GM19023 (cell line): Measurements from ENCODE around the gene ADGRB3.
"Not testable (repeated sequence)": the region's sequence is repeated elsewhere in the genome, so short reads cannot be mapped to it uniquely, and the experiment has no call there.

ENCODE experiments used
- ATAC-seq: cut with Tn5 transposase; IDR thresholded peaks from one replicate; pipeline ENCODE4 v1.9.1; 2021; ENCODE audit warnings: mild to moderate bottlenecking, moderate library complexity; ENCODE audit not compliant: unreplicated experiment

ADGRB3 gene

DNA sequence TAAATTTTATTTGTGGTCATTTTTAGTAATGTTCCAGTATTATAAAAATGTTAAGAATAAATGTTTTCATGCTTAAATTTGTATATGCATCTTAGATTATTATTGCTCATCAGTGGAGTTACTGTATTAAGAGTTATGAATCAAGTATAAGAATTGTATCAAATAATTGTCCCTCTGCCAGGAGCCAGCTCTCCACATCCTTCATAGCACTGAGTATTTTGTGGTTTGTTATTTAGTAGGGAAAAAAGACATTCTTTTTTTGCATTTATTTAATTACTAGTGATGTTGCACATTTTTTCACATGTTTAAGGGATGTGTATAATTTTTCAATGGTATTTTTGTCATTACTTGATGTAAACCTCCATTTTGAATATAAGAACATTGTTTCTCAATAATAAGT is 102.0 kb downstream of the ADGRB3 start:
- ATAC-seq, result no peak

DNA sequence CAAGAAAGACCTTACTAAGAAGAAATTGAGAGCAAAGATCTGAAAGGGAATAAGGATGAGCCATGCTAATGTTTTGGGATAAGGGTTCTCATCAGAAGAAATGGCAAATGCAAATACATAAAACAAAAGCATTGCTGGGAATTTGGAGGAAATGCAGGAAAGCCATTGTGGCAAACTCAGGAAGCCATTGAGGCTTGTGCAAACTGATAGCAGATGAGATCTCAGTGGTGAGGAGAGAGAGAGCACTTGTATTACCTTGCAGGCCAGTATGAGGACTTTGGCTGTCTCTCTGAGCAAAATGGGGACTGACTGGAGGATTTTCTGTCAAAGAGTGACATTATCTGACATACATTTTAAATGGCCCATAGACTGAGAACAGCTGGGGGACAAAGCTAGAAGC is 103.0 kb downstream of the ADGRB3 start:
- no peak for ATAC-seq

DNA sequence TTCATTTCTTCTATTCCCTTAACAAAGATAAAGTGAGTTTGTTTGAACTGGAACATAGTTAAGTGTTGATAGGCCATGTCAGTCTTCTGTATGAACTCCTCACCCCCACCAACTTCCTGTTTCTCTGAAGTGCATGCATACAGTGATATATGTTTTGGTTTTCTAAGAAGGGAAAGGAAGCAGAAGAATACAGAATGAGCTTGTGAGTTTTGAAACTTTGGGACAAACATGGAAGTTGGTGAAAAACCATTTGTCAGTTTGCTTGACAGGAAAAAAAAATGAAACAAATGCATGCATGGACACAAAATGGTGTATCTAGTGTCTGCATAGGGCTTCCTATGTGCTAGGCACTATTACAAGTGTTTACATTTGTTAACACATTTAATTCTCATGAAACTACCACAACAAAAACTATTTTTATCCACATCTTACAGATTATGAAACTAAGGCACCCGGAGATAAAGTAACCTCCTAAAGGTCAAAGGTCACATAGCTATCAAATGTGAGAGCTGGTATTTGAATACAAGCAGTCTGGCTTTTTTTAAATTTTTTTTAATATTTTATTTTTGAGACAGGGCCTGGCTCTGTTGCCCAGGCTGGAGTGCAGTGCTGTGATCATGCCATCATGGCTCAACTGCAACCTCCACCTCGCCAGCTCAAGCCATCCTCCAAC is 105.9 kb downstream of the ADGRB3 start:
- peak; percentile 58 for ATAC-seq

DNA sequence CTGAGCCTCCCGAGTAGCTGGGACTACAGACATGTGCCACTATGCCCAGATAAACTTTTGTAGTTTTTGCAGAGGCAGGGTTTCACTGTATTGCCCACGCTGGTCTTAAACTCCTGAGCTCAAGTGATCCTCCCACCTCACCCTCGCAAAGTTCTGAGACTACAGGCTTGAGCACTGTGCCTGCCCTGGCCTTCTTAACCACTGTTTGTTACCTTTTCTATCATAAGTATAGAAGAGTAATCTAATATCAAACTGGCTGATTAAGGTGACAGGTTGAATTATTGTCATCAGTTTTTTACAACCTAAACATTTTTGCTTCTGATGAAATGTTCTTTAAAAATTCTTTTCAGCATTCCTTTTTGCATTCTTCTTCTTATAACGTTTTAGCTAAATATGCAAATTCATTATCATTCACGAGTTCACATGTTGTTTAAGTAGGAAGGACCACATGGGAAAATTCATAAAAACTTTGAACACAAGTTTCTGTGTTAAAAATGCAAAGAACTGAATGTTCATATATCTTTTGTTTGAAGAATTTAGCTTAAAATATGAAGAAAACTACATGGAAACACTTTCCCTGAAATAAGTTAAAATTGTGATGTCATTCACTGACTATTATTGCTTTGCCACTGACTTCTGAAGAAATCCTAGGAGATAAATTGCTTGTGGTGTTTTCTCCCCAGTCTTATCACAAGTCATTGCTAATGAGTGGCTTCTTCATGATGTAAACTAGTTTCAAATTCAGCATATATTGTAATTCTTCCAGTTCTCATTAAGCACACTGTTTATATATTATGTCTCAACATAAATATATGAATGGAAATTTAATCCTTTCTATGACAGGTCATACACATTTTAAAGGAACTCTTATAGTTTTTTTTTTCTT is 106.7 kb downstream of the ADGRB3 start:
- ATAC-seq, result peak; percentile 40

DNA sequence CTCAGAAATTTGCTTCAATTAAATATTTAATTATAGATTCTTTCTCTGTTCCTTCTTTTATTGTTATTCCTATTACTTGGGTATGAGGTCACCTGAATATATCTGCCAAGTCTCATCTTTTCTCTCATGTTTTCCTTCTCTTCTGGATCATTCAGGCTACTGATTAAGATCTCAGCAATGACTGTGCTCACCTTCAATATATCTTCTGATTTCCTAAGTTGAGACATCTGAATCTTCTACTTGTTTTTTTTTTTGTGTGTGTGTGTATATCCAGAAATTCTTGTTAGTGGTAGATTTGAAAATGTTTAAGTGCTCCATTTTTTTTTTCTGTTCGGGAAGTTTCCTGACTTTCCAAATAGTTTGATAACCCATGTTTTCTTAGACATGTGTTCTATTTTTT is 108.0 kb downstream of the ADGRB3 start:
- no peak for ATAC-seq

DNA sequence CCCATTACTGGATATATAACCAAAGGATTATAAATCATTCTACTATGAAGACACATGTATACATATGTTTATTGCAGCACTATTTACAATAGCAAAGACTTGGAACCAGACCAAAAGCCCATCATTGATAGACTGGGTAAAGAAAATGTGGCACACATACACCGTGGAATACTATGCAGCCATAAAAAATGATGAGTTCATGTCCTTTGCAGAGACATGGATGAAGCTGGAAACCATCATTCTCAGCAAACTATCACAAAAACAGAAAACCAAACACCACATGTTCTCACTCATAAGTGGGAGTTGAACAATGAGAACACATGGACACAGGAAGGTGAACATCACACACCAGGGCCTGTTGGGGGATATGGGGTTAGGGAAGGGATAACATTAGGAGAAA is 109.3 kb downstream of the ADGRB3 start:
- not testable (repeated sequence) for ATAC-seq

DNA sequence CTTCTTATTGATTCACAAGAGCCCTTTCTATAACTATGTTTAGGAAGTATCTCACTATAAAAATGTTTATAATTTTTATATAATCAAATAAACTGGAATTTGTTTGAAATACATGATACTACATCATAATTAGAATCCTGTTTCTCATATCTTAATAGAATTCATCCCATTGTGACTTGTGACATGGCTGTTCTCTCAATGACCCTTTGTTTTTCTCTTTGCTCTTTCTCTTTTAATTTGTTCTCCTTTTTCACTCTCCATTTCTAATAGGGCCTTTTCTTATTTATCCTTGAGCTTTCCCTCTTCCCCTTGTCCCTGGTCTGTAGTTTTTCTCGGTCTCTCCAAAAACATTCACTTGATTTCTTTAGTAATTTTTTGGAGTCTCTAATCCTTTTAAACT is 111.3 kb downstream of the ADGRB3 start:
- no peak for ATAC-seq

DNA sequence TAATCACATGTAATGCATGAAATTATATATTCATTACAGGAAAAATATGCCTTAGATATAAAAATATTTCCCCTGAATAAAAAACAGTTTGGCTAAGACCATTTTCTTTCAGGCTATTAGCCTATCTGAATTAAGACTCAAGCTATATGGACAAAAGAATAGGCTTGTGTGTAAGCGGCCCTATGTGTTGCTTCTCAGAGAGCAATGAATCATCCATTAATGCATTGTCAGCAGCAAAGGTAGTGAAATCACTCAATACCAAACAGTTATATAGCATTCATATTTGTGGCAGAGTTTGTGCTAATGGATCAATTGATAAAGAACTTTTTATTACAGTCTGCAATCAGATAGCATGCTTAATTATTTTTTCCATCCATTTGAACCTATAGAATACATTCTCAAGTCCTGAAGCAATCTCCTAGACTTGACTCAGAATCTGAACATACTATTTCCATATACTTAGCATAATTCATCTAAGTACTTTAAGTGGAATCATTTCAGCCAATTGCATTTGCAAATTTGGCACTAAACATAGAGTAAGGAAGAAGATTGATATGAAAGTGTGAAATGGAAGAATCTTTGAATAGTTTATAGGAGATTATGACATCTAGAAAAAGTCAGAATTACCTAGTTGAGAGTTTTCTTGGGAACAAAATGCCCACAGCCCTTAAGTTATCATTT is 112.2 kb downstream of the ADGRB3 start:
- ATAC-seq, result no peak

DNA sequence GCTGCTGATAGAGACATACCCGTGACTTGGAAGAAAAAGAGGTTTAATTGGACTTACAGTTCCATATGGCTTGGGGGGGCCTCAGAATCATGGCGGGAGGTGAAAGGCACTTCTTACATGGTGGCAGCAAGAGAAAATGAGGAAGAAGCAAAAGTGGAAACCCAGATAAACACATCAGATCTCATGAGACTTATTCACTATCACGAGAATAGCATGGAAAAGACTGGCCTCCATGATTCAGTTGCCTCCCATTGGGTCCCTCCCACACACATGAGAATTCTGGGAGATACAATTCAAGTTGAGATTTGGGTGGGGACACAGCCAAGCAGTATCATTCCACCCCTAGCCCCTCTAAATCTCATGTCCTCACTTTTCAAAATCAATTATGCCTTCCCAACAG is 112.8 kb downstream of the ADGRB3 start:
- not testable (repeated sequence) for ATAC-seq

DNA sequence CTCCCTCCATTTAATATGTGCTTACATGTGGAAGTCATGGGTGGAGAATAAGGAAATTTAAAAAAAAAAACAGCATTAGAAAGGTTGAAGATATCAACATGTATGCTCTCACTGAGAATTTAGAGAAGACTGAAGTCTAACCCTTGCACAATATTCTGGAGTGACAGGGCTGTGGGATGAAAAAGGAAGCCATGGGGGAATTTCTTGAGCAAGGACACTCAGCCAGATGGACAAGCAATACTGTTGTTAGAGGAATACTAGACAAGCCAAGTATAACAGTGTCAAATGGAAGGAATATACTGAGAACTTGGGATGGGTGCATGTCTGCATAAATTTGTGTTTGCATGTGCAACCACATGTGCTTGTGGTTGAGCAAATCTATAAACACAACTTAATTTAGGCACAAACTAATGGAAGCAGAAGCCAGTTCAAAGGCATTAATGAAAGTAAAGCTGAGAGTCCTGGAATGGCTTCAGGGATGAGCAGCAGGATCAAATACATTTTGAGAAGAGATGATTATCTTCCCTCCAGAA is 119.7 kb downstream of the ADGRB3 start:
- no peak for ATAC-seq

DNA sequence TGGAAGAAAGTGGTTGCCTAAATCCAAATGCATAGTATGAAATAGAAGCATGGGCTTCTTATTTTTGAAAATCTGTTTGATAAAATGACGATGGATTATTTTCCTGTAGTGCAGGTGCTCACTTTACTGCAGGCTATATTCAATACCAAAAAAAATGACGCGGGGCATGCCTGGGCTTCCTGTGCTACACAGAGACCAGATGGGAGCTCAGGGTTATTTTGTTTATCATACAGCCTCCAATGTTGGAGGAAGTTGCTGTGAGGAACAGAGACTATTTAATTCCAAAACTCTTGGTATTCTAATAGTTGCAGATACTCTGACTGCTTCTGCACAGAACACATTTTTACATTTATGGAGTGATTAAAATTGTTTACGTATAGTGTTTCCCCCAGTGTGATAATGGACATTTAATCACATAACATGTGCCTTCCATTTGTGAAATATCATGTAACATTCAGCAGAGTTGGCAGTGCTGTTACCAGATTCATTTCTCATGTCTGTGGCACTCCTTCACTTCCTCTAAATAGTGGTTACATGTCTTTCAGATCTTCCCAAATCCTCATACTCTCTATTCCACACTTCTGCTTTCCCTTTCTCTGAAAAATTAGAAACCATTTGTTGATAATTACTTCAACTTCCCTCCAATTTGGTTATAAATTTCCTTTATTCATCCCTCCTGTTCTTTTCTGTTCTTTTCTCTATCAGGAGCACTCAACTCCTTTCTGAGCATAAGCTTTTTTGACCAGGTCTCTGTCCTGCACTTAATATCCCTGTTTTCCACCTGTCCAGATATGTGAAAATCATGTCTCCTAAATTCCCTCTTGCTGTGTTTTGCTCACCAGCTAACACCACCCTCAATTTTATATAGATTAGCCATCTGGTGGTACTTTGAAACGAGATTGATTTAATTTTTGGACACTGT is 121.6 kb downstream of the ADGRB3 start:
- no peak for ATAC-seq

DNA sequence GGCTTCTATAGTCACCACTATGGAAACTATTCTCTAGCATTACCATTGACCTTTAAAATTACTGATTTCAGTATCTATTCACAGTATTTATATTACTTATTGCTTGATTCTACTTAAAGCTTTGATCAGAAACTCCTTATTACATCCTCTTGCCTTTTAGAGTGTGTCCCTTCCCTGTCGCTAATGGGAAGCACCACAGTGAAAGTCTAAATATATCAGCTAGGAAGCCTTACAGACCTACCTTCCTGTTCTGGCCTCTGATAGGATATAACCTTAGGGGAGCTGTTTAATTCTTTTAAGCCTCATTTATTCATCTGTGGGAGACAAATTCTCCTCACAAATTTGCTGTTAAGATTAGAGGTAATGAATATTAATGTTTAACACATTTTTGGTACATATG is 122.7 kb downstream of the ADGRB3 start:
- no peak for ATAC-seq

DNA sequence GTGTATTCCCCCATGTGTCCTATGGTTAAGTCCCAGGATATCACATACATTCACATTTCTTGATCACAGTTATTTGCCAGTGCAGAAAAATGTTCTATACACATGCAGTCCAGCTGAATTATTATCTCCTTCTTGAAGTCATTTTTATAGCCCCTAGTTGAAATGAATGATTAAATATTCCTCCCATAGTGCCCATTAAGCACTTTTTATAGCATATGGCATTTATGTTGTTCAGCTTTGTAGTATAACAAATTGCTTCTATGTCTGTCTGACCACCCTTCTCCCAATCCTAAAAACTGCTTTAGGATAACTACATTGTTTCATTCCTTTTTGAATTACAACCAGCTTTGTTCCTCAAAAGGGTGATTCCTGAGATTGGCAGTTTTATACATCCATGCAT is 123.5 kb downstream of the ADGRB3 start:
- ATAC-seq, result no peak

DNA sequence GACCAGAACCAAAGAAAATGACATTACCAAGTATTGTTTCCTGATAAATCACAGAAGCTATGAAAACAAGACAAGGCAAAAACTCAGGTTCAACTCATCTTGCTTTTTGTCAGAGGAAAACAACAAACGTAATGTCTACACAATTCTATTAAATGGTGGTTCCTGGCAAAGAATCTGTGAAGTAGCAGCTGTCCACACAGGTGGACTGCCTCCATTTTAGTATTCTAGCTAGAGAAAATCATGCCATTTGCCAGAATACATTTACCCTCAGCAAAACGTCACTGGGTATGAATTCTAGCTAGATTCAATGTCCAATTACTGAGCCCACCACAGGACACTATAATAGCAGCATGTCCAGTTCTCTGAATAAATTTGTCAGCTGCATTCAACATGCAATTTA is 125.4 kb downstream of the ADGRB3 start:
- no peak for ATAC-seq

DNA sequence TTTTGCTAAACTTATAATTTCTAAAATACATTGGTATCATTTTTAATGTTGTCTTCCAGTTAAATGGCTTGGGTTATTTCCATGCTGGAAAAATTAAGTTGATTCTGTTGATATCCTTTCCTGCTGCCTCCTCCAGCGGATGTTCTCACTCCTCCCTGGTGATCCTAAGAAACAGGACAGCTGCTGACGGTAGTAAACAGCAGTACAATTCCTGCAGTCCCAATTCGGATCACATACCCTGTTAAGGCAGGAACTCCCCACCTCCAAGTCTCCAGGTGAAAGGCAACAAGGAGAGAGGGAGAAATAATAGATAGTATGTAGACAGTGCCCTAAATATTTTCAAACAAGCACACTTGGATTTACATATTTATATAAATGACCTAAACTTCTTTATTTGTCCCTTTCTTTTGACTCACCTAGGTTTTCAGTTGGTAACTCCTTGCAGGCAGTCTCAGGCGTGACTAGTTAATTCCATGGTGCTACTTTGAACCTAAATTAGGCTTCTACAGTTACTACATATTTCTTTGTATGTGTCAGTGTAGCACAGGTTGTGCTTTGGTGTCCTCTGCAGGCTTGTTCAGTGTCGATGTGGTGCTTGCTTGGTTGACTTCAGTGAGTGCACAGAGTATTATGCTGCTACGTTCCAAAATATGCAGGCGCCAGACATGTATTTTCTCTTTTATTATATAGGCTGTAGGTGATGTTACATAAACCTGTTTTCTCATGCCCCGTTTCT is 126.0 kb downstream of the ADGRB3 start:
- no peak for ATAC-seq

DNA sequence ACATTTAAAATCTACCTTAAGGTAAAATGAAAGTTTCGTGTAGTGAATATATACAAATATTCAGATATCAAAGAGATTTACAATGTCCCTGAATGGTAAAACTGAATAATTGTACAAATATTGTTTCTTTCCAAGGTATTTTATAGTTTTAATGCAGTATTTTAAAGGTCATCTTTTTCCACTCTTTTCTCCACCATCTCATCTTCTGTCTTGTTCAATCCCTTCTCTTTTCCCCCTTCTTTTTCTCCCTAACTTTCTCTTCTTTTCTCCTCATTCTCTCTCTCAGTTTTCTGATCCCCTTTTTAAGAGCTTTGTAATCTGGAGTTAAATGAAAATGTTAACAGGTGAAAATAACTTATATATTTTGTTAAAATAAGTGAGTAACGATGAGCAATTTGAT is 126.9 kb downstream of the ADGRB3 start:
- ATAC-seq, result no peak

DNA sequence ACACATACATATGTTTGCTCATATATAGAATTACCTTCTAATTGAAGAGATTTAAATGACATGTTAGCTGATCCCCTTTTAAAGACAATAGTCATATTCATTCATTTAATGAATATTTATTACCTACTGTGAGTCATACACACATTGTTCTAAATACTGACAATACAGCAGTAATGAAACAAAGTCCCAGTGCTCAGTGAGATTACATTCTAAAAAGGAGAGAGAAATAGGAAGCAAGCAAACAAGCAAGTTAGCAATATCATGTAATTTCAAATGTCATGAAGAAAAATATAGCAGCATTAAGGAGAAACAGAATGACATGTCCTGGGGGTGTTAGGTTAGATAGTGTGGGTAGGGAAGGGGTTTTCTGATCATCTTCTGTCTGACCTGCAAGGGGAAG is 136.3 kb downstream of the ADGRB3 start:
- no peak for ATAC-seq

DNA sequence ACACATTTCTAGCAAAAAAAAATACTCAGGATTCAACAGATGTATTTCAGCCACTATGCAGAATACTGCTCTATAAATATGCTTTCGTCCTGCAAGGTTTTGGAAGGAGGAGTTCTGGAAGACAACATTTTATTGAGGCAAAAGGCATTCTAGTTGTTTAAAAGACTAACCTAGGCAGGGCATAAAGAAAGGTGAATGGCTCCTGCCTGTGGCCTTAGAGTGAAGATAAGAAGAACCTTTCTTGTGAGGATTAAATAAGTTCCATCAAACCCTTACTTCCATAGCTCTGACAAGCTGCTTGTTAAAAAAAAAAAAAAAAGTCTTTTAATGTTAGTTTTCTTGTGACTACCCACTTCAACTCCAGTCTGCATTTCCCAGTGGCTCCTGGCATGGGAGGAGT is 139.8 kb downstream of the ADGRB3 start:
- ATAC-seq, result no peak

DNA sequence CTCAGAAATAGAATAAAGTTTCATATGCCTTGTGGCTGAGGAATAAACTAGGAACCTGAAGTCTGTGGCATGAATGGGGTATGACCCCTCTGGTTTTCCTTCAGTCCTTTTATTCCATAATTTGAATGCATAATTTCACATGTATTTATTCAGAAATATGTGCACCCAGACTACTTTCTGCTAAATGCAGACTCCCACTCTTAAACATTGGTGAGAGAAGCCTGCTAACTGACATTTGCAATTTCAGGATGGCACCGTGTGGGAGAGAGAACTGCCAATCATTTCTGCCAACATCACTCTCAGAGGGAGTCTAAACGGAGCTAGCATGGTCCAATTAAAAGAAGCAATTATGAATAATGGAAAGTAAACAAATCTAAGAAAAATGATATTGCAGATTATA is 141.3 kb downstream of the ADGRB3 start:
- ATAC-seq, result no peak

DNA sequence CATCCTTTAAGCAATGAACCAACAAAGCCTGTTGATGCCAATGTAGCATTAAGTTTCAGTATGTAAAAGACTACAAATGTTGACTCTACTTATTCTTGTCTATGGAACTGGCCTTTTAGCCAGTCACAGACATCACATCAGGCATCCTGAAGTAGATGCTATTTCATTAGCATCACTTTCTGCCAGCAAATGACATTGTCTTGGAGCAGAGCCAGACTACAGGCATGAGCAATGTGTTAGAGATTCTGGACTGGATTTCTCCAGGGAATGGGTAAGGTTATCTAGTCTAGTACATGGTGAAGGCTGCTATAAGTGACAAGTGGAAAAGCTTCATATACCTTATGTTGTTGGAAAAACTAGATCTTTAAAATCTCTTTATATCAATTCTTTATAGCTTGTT is 142.9 kb downstream of the ADGRB3 start:
- ATAC-seq, result no peak
